H1 (cell line): Measurements from ENCODE around the gene VSIG2. TPM values are rescaled to one million over a fixed set of nuclear protein-coding genes. Genes with fewer than 3 reads are reported as not detected.

Experiments used
- CTCF ChIA-PET: fragments of 300-600 bp; sonication (Branson Sonifier 250); formaldehyde crosslinking; loops from one replicate; lab custom pipeline; 2021; ENCODE audit not compliant: partially characterized antibody; lab: Charles Lee
- POLR2A ChIA-PET: fragments of 300-600 bp; sonication (Branson Sonifier 250); formaldehyde crosslinking; loops from one replicate; lab custom pipeline; 2021; ENCODE audit warnings: inconsistent platforms; ENCODE audit not compliant: partially characterized antibody; lab: Charles Lee
- DNase-seq, 2 experiments: peaks; one replicate each; pipeline versions ENCODE4 v3.0.0 to v3.0.0-alpha.2; 2010 to 2022; ENCODE audit warnings: low spot score in 2 of 2, low read depth in 1 of 2, mixed read lengths in 1 of 2
- FAIRE-seq: peaks from 2 replicates; lab custom pipeline; 2011; peaks lifted over from hg19 to GRCh38; lab: Jason Lieb, UNC
- H2AFZ ChIP-seq: 2 replicates; pipeline ENCODE4 v1.8.1; 2012; ENCODE audit warnings: low read length, inconsistent platforms
- H2AK5ac ChIP-seq: 2 replicates; pipeline ENCODE4 v1.6.1; 2013; ENCODE audit warnings: low read depth, low read length
- H2BK120ac ChIP-seq: replicated peaks from 2 replicates; pipeline ENCODE3; 2013; ENCODE audit warnings: low read depth, low read length, inconsistent platforms
- H2BK12ac ChIP-seq: 2 replicates; pipeline ENCODE4 v1.6.1; 2013; ENCODE audit warnings: low read depth, low read length
- H2BK15ac ChIP-seq: 2 replicates; pipeline ENCODE4 v1.6.1; 2013; ENCODE audit warnings: low read length
- H2BK20ac ChIP-seq: 2 replicates; pipeline ENCODE4 v1.6.1; 2013; ENCODE audit warnings: low read length
- H2BK5ac ChIP-seq: 2 replicates; pipeline ENCODE4 v1.6.1; 2013; ENCODE audit warnings: low read depth, low read length
- H3K14ac ChIP-seq: 2 replicates; pipeline ENCODE4 v1.6.1; 2013; ENCODE audit warnings: inconsistent platforms; ENCODE audit not compliant: insufficient read length
- H3K18ac ChIP-seq: 2 replicates; pipeline ENCODE4 v1.6.1; 2013; ENCODE audit warnings: low read length; ENCODE audit errors: extremely low read depth
- H3K23ac ChIP-seq: 2 replicates; pipeline ENCODE4 v1.6.1; 2013; ENCODE audit warnings: inconsistent platforms; ENCODE audit not compliant: insufficient read length
- H3K23me2 ChIP-seq: 2 replicates; pipeline ENCODE4 v1.6.1; 2013; ENCODE audit warnings: low read depth, low read length
- H3K27ac ChIP-seq: 2 replicates; pipeline ENCODE4 v1.6.1; 2011; ENCODE audit warnings: low read depth, low read length, inconsistent platforms
- H3K27me3 ChIP-seq, 4 experiments: replicated peaks in 1 of 4; 1 replicate in 1 of 4; 2 replicates in 3 of 4; pipeline versions ENCODE4 v1.6.1 to v1.8.1; 2011 to 2013; ENCODE audit warnings: low read length in 3 of 4, mild to moderate bottlenecking in 3 of 4, inconsistent platforms in 2 of 4, mixed read lengths in 2 of 4, moderate library complexity in 1 of 4; ENCODE audit not compliant: control insufficient read depth in 3 of 4, insufficient read depth in 3 of 4; ENCODE audit errors: extremely low read depth in 1 of 4
- H3K36me3 ChIP-seq, 4 experiments: 2 replicates each; pipeline versions ENCODE4 v1.6.1 to v1.8.1; 2011 to 2013; ENCODE audit warnings: mild to moderate bottlenecking in 4 of 4, low read length in 3 of 4, moderate library complexity in 2 of 4, control low read depth in 1 of 4, inconsistent platforms in 1 of 4; ENCODE audit not compliant: insufficient read depth in 4 of 4, control insufficient read depth in 2 of 4
- H3K4ac ChIP-seq: replicated peaks from 2 replicates; pipeline ENCODE3; 2013; ENCODE audit warnings: low read length, low read depth, mixed read lengths, inconsistent platforms; ENCODE audit not compliant: insufficient read length
- H3K4me1 ChIP-seq, 4 experiments: replicated peaks in 1 of 4; 1 replicate in 1 of 4; 2 replicates in 3 of 4; pipeline versions ENCODE4 v1.6.1 to v1.8.1; 2011 to 2013; ENCODE audit warnings: low read length in 3 of 4, inconsistent platforms in 2 of 4, mixed read lengths in 1 of 4; ENCODE audit not compliant: insufficient read depth in 4 of 4, control insufficient read depth in 3 of 4
- H3K4me2 ChIP-seq, 2 experiments: 2 replicates each; pipeline versions ENCODE4 v1.6.1 to v1.8.1; 2011 to 2013; ENCODE audit warnings: low read depth in 2 of 2, low read length in 2 of 2, control low read depth in 1 of 2, inconsistent platforms in 1 of 2, mild to moderate bottlenecking in 1 of 2; ENCODE audit not compliant: insufficient read depth in 1 of 2
- H3K4me3 ChIP-seq, 4 experiments: fragments of 200-600, 300-600 bp in 1 of 4; sonication (generic), shearing (Covaris generic), sonication (Bioruptor Twin) in 1 of 4; 2 replicates each; pipeline versions ENCODE4 v1.5.1 to v1.8.1; 2011 to 2016; ENCODE audit warnings: low read length in 4 of 4, low read depth in 3 of 4, control low read depth in 2 of 4, inconsistent platforms in 2 of 4, mild to moderate bottlenecking in 2 of 4, mixed read lengths in 1 of 4, moderate library complexity in 1 of 4; ENCODE audit not compliant: insufficient read depth in 2 of 4; ENCODE audit errors: extremely low read depth in 1 of 4
- H3K56ac ChIP-seq: replicated peaks from 2 replicates; pipeline ENCODE3; 2013; ENCODE audit warnings: low read depth, mild to moderate bottlenecking, mixed read lengths, low read length, inconsistent platforms; ENCODE audit not compliant: insufficient read length
- H3K79me1 ChIP-seq: 2 replicates; pipeline ENCODE4 v1.6.1; 2013; ENCODE audit warnings: low read depth, low read length, control low read depth
- H3K79me2 ChIP-seq, 2 experiments: 2 replicates each; pipeline versions ENCODE4 v1.6.1 to v1.8.1; 2012 to 2013; ENCODE audit warnings: low read length in 2 of 2, mild to moderate bottlenecking in 2 of 2, inconsistent platforms in 1 of 2; ENCODE audit not compliant: insufficient read depth in 2 of 2, control insufficient read depth in 1 of 2
- H3K9ac ChIP-seq, 4 experiments: replicated peaks in 1 of 4; 1 replicate in 1 of 4; 2 replicates in 3 of 4; pipeline versions ENCODE4 v1.6.1 to v1.8.1; 2011 to 2013; ENCODE audit warnings: low read depth in 3 of 4, low read length in 3 of 4, control low read depth in 2 of 4, mild to moderate bottlenecking in 2 of 4, moderate library complexity in 2 of 4, inconsistent platforms in 1 of 4; ENCODE audit errors: extremely low read depth in 1 of 4
- H3K9me3 ChIP-seq, 2 experiments: 2 replicates each; pipeline versions ENCODE4 v1.6.1 to v1.8.1; 2012 to 2013; ENCODE audit warnings: mild to moderate bottlenecking in 2 of 2, moderate library complexity in 2 of 2, control low read depth in 1 of 2, inconsistent platforms in 1 of 2, low read depth in 1 of 2, low read length in 1 of 2, mixed read lengths in 1 of 2; ENCODE audit not compliant: insufficient read depth in 2 of 2
- H4K20me1 ChIP-seq, 2 experiments: replicated peaks in 1 of 2; 2 replicates each; pipeline versions ENCODE3 to v1.8.1; 2011 to 2013; ENCODE audit warnings: inconsistent platforms in 2 of 2, low read length in 2 of 2, mild to moderate bottlenecking in 1 of 2; ENCODE audit not compliant: insufficient read depth in 2 of 2, control insufficient read depth in 1 of 2
- H4K5ac ChIP-seq: 2 replicates; pipeline ENCODE4 v1.6.1; 2013; ENCODE audit warnings: low read length, low read depth, mixed read lengths, inconsistent platforms; ENCODE audit not compliant: insufficient read length
- H4K8ac ChIP-seq: 2 replicates; pipeline ENCODE4 v1.8.0; 2013; ENCODE audit warnings: mild to moderate bottlenecking, moderate library complexity, low read length, inconsistent platforms; ENCODE audit not compliant: insufficient read depth; ENCODE audit errors: extremely low read depth
- H4K91ac ChIP-seq: replicated peaks from 2 replicates; pipeline ENCODE3; 2013; ENCODE audit warnings: low read length, mixed read lengths, inconsistent platforms; ENCODE audit not compliant: insufficient read length
- ASH2L ChIP-seq: fragments of 200-600, 300-600 bp; sonication (generic); IDR thresholded peaks from one replicate; pipeline ENCODE4 v1.7.1; 2017; ENCODE audit warnings: low read length
- TAF7 ChIP-seq: optimal IDR thresholded peaks from 2 replicates; pipeline ENCODE3; 2011; ENCODE audit warnings: low read depth, mild to moderate bottlenecking, inconsistent platforms, low read length, moderate library complexity, borderline replicate concordance
- WGBS, 2 experiments: shearing (Covaris generic) in 1 of 2; methylation state at CpG; one replicate each; pipeline versions ENCODE4 v1.1.6 to v1.1.7; 2013 to 2015; ENCODE audit warnings: low lambda C conversion rate in 2 of 2, mixed read lengths in 2 of 2, inconsistent platforms in 1 of 2, low coverage in 1 of 2, missing lambda C conversion rate in 1 of 2; ENCODE audit not compliant: insufficient replicate concordance in 2 of 2, insufficient coverage in 1 of 2, insufficient read length in 1 of 2; ENCODE audit errors: extremely low coverage in 1 of 2, missing lambda C conversion rate in 1 of 2; 5-methylcytosine and 5-hydroxymethylcytosine counted together
- polyA plus RNA-seq, 7 experiments: library from polyadenylated mRNA; depleted of rRNA in 3 of 7; stranded (reverse) in 5 of 7; unstranded in 2 of 7; fragments of >200 nt in 5 of 7; fragments of 200-250 nt in 2 of 7; gene quantifications; 1 replicate in 5 of 7; 2 replicates in 1 of 7; 4 replicates in 1 of 7; pipeline versions ENCODE4 v1.2.1 to v1.2.3, GENCODE V29; 2011 to 2013; ENCODE audit warnings: missing spikeins in 2 of 7, mixed read lengths in 2 of 7
- total RNA-seq: library from RNA; stranded (reverse); fragmentation: NEBNext Ultra II Directional; extraction: Animal tissue kit (Norgen Biotek cat#: 25700); gene quantifications from 2 replicates; pipeline ENCODE4 v1.2.1, GENCODE V29; 2021
- TF ChIP-seq, protein P1 (sequence below), 3 experiments: IDR thresholded peaks; 1 replicate in 2 of 3; 2 replicates in 1 of 3; pipeline versions ENCODE4 v1.5.1 to v1.6.1; 2011; ENCODE audit warnings: low read length in 3 of 3, mild to moderate bottlenecking in 3 of 3, inconsistent platforms in 2 of 3, low read depth in 1 of 3, moderate library complexity in 1 of 3; ENCODE audit not compliant: insufficient read depth in 1 of 3; ENCODE audit errors: control extremely low read depth in 1 of 3

VSIG2 gene
- total and polyA plus RNA-seq, 2 of the 8 experiments (the other 6 are each of a cell fraction or from before 2014, with no cell fraction given): 0.18 TPM; not detected in 1

DNA sequence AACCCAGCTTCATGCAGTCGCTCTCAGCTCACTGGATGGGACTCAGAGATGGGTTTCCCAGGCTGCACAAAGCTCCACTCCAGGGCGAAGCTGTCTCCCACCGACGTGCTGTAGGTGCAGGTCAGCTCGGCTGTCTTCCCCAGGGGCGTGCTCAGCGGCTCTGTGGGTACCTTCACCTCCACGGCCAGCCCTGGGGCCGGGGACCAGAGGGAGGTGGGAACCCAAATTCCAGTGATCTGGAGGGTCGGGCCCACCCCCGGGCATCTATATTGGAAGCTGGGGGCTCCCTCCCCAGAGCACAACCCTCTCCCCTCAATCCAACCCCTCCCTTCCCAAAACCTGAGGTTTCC is 689 bp downstream of the VSIG2 start:
- Histone ChIP-seq H4K5ac (no peak overlapping the region), H3K79me2 (no peaks in the 10 kb centered on the region), H3K56ac (no peak overlapping the region), H3K9ac (no peak overlapping the region), H3K23me2 (peaks cover 3% of the 10 kb centered on the region; the same call in 1 of the 2 replicates), H3K9me3 (no peaks in the 10 kb centered on the region), H2BK15ac (peak overlapping the region; percentile 72; the same call in 1 of the 2 replicates), H2AFZ (no peak overlapping the region), H3K36me3 (no peaks in the 10 kb centered on the region), H3K23ac (no peak overlapping the region), H3K4me3 (peak overlapping the region in 1 of 4 experiments; percentile 62; a peak in 2 of 8 replicates), H2BK5ac (no peak overlapping the region), H2BK20ac (peak overlapping the region; percentile 72; the same call in 1 of the 2 replicates), H2BK12ac (peak overlapping the region; percentile 81; the same call in 1 of the 2 replicates), H4K8ac (no peak overlapping the region; the same call in 1 of the 2 replicates), H2AK5ac (no peak overlapping the region), H3K18ac (peak overlapping the region; percentile 55; the same call in 1 of the 2 replicates)
- no peak for FAIRE-seq
- DNase-seq: peak in 1 of 2 experiments; percentile 56
- POLR2A ChIA-PET: interaction anchor here (0.7 to 2.5 kb wide), 3 partner anchors 10 to 79 kb away, joined by 3 to 11 read pairs (median 4); partner anchors contain the start of gene ESAM
- no peak for TF ChIP-seq TAF7
- TF ChIP-seq ASH2L: peak; percentile 20
- TF ChIP-seq, protein P1, sequence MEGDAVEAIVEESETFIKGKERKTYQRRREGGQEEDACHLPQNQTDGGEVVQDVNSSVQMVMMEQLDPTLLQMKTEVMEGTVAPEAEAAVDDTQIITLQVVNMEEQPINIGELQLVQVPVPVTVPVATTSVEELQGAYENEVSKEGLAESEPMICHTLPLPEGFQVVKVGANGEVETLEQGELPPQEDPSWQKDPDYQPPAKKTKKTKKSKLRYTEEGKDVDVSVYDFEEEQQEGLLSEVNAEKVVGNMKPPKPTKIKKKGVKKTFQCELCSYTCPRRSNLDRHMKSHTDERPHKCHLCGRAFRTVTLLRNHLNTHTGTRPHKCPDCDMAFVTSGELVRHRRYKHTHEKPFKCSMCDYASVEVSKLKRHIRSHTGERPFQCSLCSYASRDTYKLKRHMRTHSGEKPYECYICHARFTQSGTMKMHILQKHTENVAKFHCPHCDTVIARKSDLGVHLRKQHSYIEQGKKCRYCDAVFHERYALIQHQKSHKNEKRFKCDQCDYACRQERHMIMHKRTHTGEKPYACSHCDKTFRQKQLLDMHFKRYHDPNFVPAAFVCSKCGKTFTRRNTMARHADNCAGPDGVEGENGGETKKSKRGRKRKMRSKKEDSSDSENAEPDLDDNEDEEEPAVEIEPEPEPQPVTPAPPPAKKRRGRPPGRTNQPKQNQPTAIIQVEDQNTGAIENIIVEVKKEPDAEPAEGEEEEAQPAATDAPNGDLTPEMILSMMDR (IDR thresholded peaks at IDR 0.05; ENCODE audit: control extremely low read depth in 1 of 3, insufficient read depth in 1 of 3, low read depth in 1 of 3, low read length in 3 of 3): no peak
- TF ChIP-seq, all 59 proteins: peak for 1
- CTCF ChIA-PET: interaction anchor here (0.6 to 28.0 kb wide), 11 partner anchors 10 to 1584 kb away, joined by 3 to 382 read pairs (median 4); partner anchors contain the start of genes ESAM and NRGN
- Histone ChIP-seq H3K79me1 (no peaks in the 10 kb centered on the region), H3K27ac (no peak overlapping the region), H4K20me1 (peaks cover 6 to 19% of the 10 kb centered on the region in 2 experiments), H3K4me2 (peak overlapping the region; percentile 68 to 81), H3K4me1 (peaks cover 0 to 29% (median 11%) of the 10 kb centered on the region in 4 experiments; a peak in 6 of 7 replicates), H4K91ac (no peak overlapping the region), H3K4ac (no peak overlapping the region), H3K14ac (no peak overlapping the region), H2BK120ac (no peak overlapping the region), H3K27me3 (peaks cover 88 to 99% (median 94%) of the 10 kb centered on the region in 4 experiments)
- 12% methylated on average over 10 of the region's 11 CpGs; no CpG with 5 or more reads in 1 of the 2 experiments for WGBS, 2 experiments
